ENCODE measurements around the gene KCNN3.
A peak's percentile ranks its signal among the peaks of the same experiment; 100 is the strongest.
"Not testable (repeated sequence)": the region's sequence is repeated elsewhere in the genome, so short reads cannot be mapped to it uniquely, and the experiment has no call there.

Gene KCNN3

DNA sequence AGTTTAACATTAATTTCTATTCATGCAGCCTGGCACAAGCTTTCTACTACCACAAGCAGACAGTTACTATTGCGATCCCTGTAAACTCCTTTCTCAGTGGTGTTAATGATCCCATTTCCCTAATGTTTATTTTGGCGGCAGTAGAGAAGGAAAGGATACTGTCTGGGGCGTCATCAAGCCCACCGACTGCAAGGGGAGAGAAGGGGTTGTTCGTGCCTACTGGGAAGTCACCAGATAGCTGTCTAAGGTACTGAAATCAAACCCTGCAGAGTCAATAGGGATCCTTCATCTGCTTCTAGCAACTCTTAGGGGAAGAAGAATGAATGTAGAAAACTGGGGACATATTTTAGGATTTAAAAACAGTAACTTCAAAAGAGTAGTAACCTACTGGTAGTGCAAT is 166.9 kb downstream of the KCNN3 start:
- no peak for DNase-seq (ENCODE audit: low read depth in 2 of 2)

DNA sequence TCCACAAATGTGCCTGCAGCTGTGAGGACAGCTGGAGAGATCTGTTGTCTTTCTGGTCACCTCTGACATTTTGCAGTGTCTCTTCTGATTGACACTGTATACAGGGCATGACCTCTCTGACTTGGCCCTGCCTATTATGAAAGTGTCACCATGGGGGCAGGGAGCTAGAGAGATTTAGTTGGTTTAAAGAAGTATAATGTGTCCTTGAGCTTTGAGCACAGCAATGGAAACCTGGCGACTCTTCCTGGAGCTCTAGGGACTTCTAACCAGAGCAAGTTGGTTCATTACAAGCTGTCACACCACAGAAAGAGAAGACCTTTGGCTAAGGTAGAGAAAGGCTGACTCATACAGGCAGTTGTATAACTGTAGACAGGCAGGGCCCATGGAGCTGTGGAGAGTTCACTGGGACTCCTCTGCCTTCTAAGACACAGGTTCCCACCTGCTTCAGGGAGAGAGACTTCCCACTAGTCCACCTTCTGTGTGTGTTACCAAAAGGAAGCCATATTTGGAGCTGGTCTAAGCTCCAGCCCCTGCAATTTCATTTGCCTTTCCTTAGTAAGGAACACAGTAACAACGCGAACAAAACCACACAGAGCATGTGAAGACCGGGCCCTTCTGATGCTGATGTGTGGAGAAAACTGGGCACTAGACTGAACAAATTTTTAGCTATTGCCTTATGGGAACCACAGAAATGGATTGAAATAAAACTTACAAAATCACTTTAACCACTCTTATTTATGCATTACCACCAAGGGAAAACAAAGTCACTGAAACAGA is 171.6 kb downstream of the KCNN3 start:
- DNase-seq (ENCODE audit: low read depth in 2 of 2) = no peak

DNA sequence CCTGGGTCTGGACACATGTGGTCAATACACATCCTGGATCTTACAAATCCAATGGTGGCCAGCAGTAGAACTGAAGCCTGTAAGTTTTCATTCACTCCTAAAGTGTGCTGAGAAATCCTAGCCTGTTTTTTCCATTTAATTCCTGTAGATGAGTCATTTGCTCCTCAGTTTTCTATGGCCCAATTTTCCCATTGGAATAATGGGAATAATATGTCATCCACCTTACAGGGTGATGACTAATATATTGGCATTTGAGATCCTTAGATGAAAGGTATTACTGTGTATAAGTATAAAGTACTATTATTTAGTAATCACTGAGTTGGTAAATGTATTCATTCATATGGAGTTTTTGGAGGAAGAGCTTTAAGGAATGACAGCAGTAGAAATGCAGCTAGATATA is 172.4 kb downstream of the KCNN3 start:
- no peak for DNase-seq (ENCODE audit: low read depth in 2 of 2)

DNA sequence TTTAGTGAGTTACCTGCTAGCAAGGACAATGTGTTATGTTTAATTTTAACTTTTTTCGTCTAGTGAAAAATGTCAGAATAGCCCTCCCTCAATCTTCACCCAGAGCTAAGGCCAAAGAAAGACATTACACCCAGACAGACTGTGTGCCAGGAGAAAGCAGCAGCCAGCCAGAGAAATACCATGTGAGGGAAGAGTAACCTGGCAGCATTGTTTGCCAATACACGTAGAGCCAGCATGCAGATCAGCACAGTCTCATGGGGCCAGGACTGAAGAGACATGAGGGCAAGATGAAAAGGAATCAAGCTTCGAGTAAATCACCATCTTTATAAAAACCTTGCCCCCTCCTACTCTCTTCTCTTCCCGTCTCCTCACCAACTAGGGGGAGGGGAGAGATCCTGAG is 173.6 kb downstream of the KCNN3 start:
- no peak for DNase-seq (ENCODE audit: low read depth in 2 of 2)

DNA sequence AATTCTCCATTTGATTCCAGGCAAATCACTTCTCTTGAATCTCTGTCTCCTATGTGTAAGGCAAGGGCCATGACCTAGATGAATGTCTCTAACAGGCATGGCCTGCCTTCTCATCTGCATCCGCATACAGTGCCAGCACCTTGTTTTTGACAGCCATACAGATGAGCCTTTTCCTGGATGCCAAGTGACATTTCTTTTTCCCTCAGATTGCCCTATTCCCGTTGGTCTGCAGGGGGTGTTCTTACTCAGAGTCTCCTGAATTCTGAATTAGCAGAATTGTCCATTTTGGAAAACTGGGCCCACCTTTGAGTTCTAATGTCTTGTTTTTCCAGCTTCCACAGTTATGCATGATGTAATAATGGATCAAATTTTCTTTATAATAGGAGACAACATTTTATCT is 174.1 kb downstream of the KCNN3 start:
- no peak for DNase-seq (ENCODE audit: low read depth in 2 of 2)

DNA sequence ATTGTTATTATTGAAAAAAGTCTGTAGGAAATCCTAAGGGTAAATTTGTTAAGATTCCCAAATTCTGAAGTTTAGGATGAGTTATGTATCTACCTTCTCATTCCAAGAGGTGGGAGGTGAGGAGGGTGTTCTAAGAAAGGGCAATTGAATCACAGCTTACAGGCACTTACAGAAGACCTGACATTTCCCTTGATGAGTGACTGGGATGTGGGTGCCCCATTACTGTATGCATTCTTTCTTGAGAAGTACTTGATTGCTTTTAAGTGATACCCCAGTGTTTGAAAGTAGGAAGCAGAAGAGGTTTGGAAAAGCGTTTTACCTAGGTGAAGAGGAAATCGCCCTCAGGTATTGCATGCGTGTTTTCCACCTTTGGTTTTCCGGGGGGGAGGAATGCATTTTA is 175.1 kb downstream of the KCNN3 start:
- no peak for DNase-seq (ENCODE audit: low read depth in 2 of 2)

DNA sequence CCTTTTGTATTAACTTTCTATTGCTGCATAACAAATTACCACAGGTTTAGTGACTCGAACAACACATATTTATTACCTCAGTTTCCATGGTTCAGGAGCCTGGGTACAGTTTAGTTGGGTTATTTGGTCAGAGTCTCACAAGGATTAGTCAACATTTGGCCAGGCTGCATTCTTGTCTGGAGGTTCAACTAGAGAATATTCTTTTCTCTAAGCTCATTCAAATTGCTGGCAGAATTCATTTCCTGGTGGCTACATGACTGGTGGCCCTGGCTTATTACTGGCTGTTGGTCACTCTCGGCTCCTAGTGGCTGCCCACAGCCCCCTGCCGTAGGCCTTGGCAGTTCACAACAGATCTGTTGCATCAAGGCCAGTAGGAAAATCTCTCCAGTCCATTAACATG is 181.0 kb downstream of the KCNN3 start:
- no peak for DNase-seq (ENCODE audit: low read depth in 2 of 2)

DNA sequence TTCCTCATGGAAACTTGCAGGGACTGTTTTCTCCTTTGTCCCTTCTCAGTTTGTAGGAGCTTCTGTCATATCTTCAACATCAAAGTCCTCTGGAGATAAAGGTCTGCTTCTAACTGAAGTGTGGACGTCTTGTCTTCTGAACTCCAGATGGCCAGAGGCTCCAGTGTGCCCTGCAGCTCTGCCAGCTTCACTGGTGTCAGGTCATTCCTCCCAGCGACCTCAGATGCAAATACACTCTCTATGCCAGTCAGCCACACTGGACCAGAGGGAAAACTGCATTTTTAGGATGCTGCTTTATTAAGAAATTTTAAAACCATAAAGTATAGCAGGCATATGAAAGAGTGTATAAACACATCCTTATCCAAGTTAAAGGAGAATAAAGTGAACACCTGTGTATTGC is 183.6 kb downstream of the KCNN3 start:
- DNase-seq (ENCODE audit: low read depth in 2 of 2) = no peak

DNA sequence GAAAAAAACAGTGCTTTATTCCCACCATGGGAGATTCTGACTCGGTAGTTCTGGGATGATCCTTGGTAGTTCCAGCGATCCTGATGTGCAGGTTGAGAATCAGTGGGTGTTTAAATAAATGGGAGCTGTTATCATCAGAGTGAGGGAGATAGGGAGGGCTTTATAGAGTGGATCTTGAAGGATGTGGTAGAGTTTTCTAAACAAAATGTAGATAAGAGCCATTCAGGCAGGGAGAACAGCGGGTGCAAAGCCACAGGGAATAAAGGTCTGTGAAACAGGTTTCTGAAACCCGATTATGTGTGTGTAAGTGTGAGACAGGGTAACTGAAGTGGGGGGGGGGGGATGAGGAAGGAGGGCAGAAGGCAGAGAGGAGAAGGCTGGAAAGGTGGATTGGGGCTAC is 186.3 kb downstream of the KCNN3 start:
- no peak for DNase-seq (ENCODE audit: low read depth in 2 of 2)

DNA sequence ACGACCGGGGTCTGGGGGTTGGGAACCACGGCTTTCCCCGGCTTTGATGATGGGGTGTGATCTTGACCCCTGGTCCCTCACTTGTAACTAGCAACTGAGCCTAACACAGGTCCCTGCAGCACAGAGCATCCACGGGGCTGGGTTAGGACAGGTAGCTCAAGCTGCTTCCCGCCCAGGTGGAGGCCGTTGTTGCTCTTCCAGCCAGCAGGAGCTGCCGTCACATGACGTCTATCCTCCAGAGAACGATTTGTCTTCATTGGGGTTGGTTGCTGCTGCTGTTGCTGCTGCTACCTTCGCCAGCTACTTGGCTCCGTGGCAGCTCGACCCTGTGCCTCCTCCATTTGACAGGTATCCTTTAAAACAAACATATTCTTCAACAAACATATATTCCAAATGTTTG is 187.8 kb downstream of the KCNN3 start:
- DNase-seq (ENCODE audit: low read depth in 2 of 2) = no peak

DNA sequence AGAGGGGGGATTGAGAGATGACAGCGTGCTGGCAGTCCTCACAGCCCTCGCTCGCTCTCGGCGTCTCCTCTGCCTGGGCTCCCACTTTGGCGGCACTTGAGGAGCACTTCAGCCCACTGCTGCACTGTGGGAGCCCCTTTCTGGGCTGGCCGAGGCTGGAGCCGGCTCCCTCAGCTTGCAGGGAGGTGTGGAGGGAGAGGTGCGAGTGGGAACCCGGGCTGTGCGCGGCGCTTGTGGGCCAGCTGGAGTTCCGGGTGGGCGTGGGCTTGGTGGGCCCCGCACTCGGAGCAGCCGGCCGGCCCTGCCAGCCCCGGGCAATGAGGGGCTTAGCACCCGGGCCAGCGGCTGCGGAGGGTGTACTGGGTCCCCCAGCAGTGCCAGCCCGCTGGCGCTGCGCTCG is 192.2 kb downstream of the KCNN3 start:
- not testable (repeated sequence) for DNase-seq (ENCODE audit: low read depth in 2 of 2)

DNA sequence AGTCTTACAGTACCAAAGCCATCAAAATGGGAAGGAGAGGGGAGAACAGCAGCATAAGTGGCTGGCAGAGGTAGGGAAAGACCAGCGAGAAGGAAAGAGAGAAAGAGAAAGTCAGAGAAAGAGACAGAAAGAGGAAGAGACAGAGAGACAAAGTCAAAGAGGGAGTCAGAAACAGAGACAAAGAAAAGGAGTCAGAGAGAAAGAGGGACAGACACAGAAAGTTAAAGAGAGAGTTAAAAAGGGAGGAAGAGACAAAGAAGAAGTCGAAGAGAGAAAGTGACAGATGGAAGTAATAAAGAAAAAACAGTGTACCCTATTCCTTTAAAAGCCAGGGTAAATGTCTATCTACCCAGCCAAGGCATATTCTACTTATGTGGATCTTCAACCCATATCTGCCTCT is 193.2 kb downstream of the KCNN3 start:
- not testable (repeated sequence) for DNase-seq (ENCODE audit: low read depth in 2 of 2)

DNA sequence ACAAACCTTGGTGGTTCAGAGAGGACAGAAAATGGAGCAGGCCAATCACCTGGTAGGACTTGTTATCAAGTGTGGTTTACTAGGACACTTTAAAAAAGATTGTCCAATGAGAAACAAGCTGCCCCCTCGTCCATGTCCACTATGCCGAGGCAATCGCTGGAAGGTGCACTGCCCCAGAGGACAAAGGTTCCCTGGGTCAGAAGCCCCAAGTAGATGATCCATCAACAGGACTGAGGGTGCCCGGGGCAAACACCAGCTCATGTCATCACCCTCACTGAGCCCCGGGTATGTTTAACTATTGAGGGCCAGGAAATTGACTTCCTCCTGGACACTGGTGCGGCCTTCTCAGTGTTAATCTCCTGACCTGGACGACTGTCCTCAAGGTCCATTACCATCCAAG is 195.6 kb downstream of the KCNN3 start:
- not testable (repeated sequence) for DNase-seq (ENCODE audit: low read depth in 2 of 2)

DNA sequence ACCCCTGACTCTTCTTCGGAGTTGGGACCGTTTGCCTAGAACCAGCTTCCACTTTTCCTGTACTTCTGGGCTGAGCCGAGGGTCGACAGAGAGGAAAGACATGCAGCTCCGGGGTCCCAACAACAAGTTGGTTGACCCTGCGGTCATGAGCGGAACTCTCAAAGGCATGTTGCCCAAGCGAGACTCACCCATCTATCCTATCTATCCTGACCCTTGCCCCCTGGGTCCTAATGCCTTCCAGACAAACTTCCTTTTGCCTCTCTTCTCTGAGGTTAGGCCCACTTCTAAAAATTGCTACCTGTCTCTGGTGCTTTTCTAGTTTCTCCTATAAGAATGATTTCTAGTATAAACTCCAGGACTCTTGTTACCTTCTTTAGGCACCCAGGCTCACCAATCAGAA is 197.8 kb downstream of the KCNN3 start:
- not testable (repeated sequence) for DNase-seq (ENCODE audit: low read depth in 2 of 2)

DNA sequence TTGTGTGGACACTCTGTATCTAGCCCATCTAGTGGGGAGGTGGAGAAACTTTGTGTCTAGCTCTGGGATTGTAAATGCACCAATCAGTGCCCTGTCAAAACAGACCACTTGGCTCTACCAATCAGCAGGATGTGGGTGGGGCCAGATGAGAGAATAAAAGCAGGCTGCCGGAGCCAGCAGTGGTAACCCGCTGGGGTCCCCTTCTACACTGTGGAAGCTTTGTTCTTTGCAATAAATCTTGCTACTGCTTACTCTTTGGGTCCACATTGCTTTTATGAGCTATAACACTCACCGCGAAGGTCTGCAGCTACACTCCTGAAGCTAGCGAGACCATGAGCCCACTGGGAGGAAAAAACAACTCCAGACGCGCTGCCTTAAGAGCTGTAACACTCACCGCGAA is 198.7 kb downstream of the KCNN3 start:
- not testable (repeated sequence) for DNase-seq (ENCODE audit: low read depth in 2 of 2)

DNA sequence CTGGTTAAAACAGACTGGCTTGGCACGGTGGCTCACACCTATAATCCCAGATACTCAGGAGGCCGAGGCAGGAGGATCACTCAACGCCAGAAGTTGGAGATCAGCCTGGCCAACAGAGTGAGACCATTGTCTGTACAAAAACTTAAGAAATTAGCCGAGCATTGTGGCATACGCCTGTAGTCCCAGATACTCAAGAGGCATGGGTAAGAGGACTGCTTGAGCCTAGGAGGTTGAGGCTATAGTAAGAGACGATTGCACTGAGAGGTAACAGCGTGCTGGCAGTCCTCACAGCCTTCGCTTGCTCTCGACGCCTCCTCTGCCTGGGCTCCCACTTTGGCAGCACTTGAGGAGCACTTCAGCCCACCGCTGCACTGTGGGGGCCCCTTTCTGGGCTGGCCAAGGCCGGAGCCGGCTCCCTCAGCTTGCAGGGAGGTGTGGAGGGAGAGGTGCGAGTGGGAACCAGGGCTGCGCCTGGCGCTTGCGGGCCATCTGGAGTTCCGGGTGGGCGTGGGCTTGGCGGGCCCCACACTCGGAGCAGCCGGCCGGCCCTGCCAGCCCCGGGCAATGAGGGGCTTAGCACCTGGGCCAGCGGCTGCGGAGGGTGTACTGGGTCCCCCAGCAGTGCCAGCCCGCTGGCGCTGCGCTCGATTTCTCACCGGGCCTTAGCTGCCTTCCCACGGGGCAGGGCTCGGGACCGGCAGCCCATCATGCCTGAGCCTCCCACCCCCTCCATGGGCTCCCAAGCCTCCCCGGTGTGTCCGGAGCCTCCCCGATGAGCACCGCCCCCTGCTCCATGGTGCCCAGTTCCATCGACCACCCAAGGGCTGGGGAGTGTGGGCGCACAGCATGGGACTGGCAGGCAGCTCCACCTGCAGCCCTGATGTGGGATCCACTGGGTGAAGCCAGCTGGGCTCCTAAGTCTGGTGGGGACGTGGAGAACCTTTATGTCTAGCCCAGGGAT is 199.5 kb downstream of the KCNN3 start:
- DNase-seq (ENCODE audit: low read depth in 2 of 2) = not testable (repeated sequence)

DNA sequence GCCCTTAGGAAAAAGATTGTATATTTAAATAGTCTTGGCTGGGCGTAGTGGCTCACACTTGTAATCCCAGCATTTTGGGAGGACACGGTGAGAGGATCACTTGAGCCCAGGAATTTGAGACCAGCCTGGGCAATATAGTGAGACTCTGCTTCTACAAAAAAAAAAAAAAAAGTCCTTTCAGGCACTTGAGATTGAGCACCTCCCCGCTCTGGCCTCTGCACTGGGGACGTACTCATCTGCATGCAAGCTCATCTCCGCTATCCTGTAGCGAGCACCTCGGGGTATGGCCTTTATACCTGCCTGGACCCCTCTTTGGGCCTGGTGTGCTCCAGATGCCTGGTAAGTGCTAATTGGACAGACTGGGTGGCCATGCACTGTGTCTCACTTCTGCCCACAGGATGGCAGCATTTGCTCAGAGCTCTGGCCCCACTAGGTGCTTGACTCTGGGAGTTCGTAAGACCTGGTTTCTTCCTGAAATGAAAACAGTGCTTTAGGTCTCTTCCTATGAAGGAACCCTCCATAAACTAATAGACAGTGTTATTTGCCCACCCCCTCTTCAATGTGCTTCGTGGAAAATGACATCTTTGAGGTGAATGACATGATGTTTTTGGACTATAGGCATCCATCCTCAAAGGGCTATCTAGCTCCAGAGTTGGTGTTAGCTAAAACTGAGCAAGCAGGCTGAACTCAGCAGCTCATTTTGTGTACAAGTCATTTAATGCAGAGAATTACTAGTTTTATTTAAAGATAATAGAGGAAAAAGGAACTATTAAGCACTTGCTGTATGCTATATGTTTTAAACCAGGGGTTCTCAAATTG is 200.4 kb downstream of the KCNN3 start:
- DNase-seq (ENCODE audit: low read depth in 2 of 2) = peak; percentile 46 to 63

DNA sequence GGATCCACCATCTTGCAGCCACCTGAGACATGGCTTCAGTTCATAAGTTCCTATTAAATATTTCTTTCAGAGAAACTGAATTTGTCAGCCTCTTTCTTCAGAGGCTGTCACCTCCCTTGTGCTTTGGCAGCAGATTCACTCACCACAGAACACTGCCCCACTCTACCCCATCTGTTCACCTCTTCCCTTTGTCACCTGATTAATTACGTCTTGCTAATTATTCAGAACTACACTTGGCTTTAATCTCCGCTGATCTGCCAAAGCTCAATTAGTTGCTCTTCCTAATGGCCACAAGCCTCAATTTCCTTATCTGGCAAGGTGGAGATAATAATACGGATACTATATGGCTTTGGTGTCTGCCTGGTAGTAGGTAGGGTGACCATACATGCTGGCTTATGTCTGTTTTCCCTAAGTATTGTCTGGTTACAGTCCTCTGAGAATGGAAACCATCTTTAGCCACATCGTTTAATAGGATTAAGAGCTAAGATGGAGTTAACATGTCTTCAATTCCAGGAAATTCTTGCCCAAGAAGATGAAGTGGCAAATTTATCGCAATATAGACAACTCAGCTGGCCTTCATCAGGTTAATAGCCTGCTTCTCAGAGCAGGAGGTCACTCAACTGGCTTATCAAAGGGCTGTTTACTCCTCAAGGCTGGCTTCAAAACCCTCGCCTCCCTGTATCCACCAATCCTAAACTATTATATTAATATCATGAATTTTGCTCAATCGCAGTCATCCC is 203.9 kb downstream of the KCNN3 start:
- DNase-seq (ENCODE audit: low read depth in 2 of 2) = no peak

DNA sequence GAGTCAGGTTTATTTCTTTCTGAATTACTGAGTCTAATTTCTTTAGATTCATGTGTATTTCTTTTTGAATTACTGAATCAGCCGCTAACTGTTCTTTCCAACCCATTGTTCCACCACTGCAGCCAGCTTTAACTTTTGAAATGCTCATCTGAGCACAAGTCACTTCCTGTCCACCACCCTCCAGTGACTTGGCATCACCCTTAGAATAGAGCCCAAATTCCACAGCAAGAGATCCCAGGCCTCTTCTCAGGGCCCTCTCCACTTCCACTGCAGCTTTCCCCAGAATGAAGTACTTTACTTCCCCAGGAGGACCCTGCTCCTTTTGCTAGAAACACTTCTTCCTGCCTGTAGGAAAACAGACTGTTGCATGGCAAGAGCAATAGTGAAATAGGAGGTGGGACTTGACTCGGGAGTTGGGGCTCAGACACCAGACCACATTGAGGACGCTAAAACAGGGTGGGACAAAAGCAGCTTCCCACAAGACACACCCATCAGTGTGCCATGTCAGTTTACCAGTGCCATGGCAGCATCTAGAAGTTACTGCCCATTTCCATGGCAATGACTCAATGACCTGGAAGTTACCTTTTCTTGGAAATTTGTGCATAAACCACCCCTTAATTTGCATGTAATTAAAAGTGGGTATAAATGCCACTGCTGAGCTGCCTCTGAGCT is 205.6 kb downstream of the KCNN3 start:
- no peak for DNase-seq (ENCODE audit: low read depth in 2 of 2)

DNA sequence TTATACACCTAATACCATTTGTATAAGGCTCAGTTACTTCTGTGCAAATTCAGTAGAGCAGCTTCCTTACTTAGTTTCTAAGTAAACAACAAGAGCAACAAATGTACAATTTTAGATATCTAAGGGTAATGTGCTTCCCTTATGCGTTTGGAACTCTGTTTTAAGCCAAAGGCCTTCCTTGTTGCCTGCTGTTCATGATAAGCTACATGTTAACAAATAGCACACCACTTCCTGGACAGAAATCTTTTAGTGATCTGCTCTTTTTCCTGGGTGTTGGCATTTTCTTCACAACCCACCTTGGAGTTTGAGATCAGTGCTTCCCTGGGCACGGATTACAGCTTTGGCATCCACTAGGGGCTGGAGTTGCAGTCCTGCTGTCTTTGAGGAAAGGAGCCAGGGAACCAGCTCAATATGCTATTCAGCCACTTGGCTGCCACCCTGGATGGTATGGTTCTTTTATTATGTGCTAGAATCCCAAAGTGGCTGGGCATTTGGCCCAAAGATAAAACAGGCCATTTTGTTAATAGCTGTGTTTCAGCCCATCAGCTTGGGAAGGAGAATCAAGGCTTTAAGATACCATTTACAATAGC is 206.5 kb downstream of the KCNN3 start:
- DNase-seq (ENCODE audit: low read depth in 2 of 2) = no peak

Measured in stimulated activated CD8-positive, alpha-beta memory T cell treated with anti-CD3 and anti-CD28 coated beads, Interleukin-15, amount 100 ng/mL, for 4 hours (primary cell).